GM12878 (cell line): ENCODE results near the gene RUNX3. TPM values are rescaled to one million over a fixed set of nuclear protein-coding genes. Genes with fewer than 3 reads are reported as not detected.

Experiments used
- BACH1 ChIP-seq: fragments of 450-650 bp; IDR thresholded peaks from 2 replicates; pipeline ENCODE4 v1.6.1; 2017; ENCODE audit warnings: mild to moderate bottlenecking, borderline replicate concordance
- BCL11A ChIP-seq: IDR thresholded peaks from 2 replicates; pipeline ENCODE4 v1.6.1; 2011; ENCODE audit warnings: low read depth, low read length
- CEBPB ChIP-seq, 2 experiments: fragments of 150-350 bp in 1 of 2; IDR thresholded peaks; 2 replicates each; pipeline ENCODE4 v1.6.1; 2012 to 2014; ENCODE audit warnings: low read depth in 2 of 2, low read length in 2 of 2, borderline replicate concordance in 1 of 2, inconsistent platforms in 1 of 2
- CREM ChIP-seq: IDR thresholded peaks from 2 replicates; pipeline ENCODE4 v1.6.1; 2014; ENCODE audit warnings: antibody characterized with exemption, low read depth
- CUX1 ChIP-seq: IDR thresholded peaks from 2 replicates; pipeline ENCODE4 v1.6.1; 2012; ENCODE audit warnings: improper control_type of control experiment, low read depth, low read length; ENCODE audit not compliant: insufficient replicate concordance
- EED ChIP-seq: sonication (generic); IDR thresholded peaks from 2 replicates; pipeline ENCODE4 v1.6.1; 2016; ENCODE audit warnings: antibody characterized with exemption, low read depth
- EGR1 ChIP-seq, 2 experiments: IDR thresholded peaks; 1 replicate in 1 of 2; 2 replicates in 1 of 2; pipeline ENCODE4 v1.6.1; 2011 to 2012; ENCODE audit warnings: low read depth in 2 of 2, low read length in 2 of 2, borderline replicate concordance in 1 of 2, mild to moderate bottlenecking in 1 of 2, moderate library complexity in 1 of 2
- HCFC1 ChIP-seq: fragments of 150-350 bp; IDR thresholded peaks from 2 replicates; pipeline ENCODE4 v1.6.1; 2014; ENCODE audit warnings: low read length
- HDAC6 ChIP-seq: fragments of 200-600 bp; sonication (generic); IDR thresholded peaks from one replicate; pipeline ENCODE4 v1.8.0; 2017; ENCODE audit warnings: antibody characterized with exemption; ENCODE audit not compliant: unreplicated experiment
- MEF2A ChIP-seq: IDR thresholded peaks from 2 replicates; pipeline ENCODE4 v1.6.1; 2011; ENCODE audit warnings: low read depth, mild to moderate bottlenecking, low read length, moderate library complexity; ENCODE audit not compliant: insufficient read depth
- MEF2B ChIP-seq: fragments of 450-650 bp; IDR thresholded peaks from 2 replicates; pipeline ENCODE4 v1.6.1; 2018; ENCODE audit warnings: mild to moderate bottlenecking, moderate library complexity; ENCODE audit not compliant: partially characterized antibody, poor library complexity, severe bottlenecking
- NR2C1 ChIP-seq: fragments of 450-650 bp; IDR thresholded peaks from 2 replicates; pipeline ENCODE4 v1.6.1; 2017; ENCODE audit warnings: antibody characterized with exemption, mild to moderate bottlenecking, moderate library complexity
- NRF1 ChIP-seq: conservative IDR thresholded peaks from 2 replicates; pipeline ENCODE4 v1.6.1; 2011; ENCODE audit warnings: mild to moderate bottlenecking, low read depth, low read length, improper control_type of control experiment
- PAX8 ChIP-seq: fragments of 450-650 bp; IDR thresholded peaks from 2 replicates; pipeline ENCODE4 v1.6.1; 2017; ENCODE audit warnings: mild to moderate bottlenecking, moderate library complexity
- PML ChIP-seq: IDR thresholded peaks from 2 replicates; pipeline ENCODE4 v1.6.1; 2012; ENCODE audit warnings: low read length, inconsistent platforms
- RB1 ChIP-seq: fragments of 450-650 bp; formaldehyde crosslinking; IDR thresholded peaks from 2 replicates; pipeline ENCODE4 v1.6.1; 2017; ENCODE audit warnings: mild to moderate bottlenecking, borderline replicate concordance
- SMAD1 ChIP-seq: fragments of 450-650 bp; IDR thresholded peaks from 2 replicates; pipeline ENCODE4 v1.6.1; 2018; ENCODE audit warnings: mild to moderate bottlenecking, low read depth; ENCODE audit not compliant: partially characterized antibody
- SMAD5 ChIP-seq: IDR thresholded peaks from 2 replicates; pipeline ENCODE4 v1.6.1; 2016; ENCODE audit warnings: antibody characterized with exemption, low read depth
- SMARCA5 ChIP-seq: fragments of 450-650 bp; IDR thresholded peaks from 2 replicates; pipeline ENCODE4 v1.6.1; 2017; ENCODE audit warnings: mild to moderate bottlenecking
- SRF ChIP-seq, 2 experiments: IDR thresholded peaks; 2 replicates each; pipeline ENCODE4 v1.6.1; 2011; ENCODE audit warnings: low read depth in 2 of 2, low read length in 2 of 2, mild to moderate bottlenecking in 1 of 2, moderate library complexity in 1 of 2
- SUPT20H ChIP-seq: IDR thresholded peaks from 2 replicates; pipeline ENCODE4 v1.6.1; 2011; ENCODE audit warnings: low read depth, mild to moderate bottlenecking, low read length, moderate library complexity, borderline replicate concordance; ENCODE audit not compliant: control insufficient read depth
- SUZ12 ChIP-seq: fragments of 200-600 bp; sonication (generic); IDR thresholded peaks from one replicate; pipeline ENCODE4 v1.6.1; 2018; ENCODE audit warnings: antibody characterized with exemption, mild to moderate bottlenecking; ENCODE audit not compliant: unreplicated experiment
- TAF1 ChIP-seq: IDR thresholded peaks from 2 replicates; pipeline ENCODE4 v1.6.1; 2011; ENCODE audit warnings: mild to moderate bottlenecking, low read depth, low read length, borderline replicate concordance
- TCF12 ChIP-seq: IDR thresholded peaks from 2 replicates; pipeline ENCODE4 v1.6.1; 2011; ENCODE audit warnings: low read depth, mild to moderate bottlenecking, low read length
- polyA plus RNA-seq, 11 experiments: library from polyadenylated mRNA; depleted of rRNA in 4 of 11; unstranded in 6 of 11; stranded (reverse) in 5 of 11; fragments of >200 nt; fragmentation: Nextera tagmentation in 4 of 11; fragmentation: Illumina TruSeq in 1 of 11; extraction: Ambion mirVana in 4 of 11; extraction: Trizol in 1 of 11; gene quantifications; 1 replicate in 1 of 11; 2 replicates in 10 of 11; pipeline versions ENCODE4 v1.2.1 to v1.2.3, GENCODE V29; 2011 to 2016; ENCODE audit warnings: inconsistent platforms in 2 of 11, missing spikeins in 2 of 11, low read depth in 1 of 11
- total RNA-seq, 4 experiments: library from RNA; depleted of rRNA in 3 of 4; stranded (reverse); fragments of >200 nt in 3 of 4; fragmentation: Illumina TruSeq in 1 of 4; extraction: Trizol in 1 of 4; gene quantifications; 2 replicates each; pipeline versions ENCODE4 v1.2.1 to v1.2.3, GENCODE V29; 2013 to 2021
- TF ChIP-seq, protein P1 (sequence below): fragments of 450-650 bp; IDR thresholded peaks from 2 replicates; pipeline ENCODE4 v1.6.1; 2017; ENCODE audit warnings: antibody characterized with exemption, mild to moderate bottlenecking, moderate library complexity

The RUNX3 gene
- total and polyA plus RNA-seq, 10 of the 15 experiments (the other 5 are each of a cell fraction or from before 2014, with no cell fraction given) = 19.0 to 151 (median 31.4) TPM

GRCh38 chr1:24923485-24924113, 6.5 kb downstream of the RUNX3 start (continued):
- TF ChIP-seq CEBPB (IDR thresholded peaks at IDR 0.05; ENCODE audit: borderline replicate concordance in 1 of 2, low read depth in 2 of 2, low read length in 2 of 2) (no peak), PAX8 (no peak), SUZ12 (no peak), SUPT20H (no peak), NRF1 (no peak), EED (peak; percentile 37), BCL11A (peak; percentile 29; the same call in 1 of the 2 replicates), CREM (no peak), SMAD1 (no peak), MEF2B (peak; percentile 98), BACH1 (peak; percentile 50; the same call in 1 of the 2 replicates), SRF (IDR thresholded peaks at IDR 0.05; ENCODE audit: low read depth in 2 of 2, low read length in 2 of 2) (no peak), HDAC6 (no peak), EGR1 (IDR thresholded peaks at IDR 0.05; ENCODE audit: borderline replicate concordance in 1 of 2, low read depth in 2 of 2, low read length in 2 of 2) (peak in 1 of 2 experiments; percentile 53; a peak in 1 of 3 replicates), TCF12 (peak; percentile 59; the same call in 1 of the 2 replicates), CUX1 (no peak), RB1 (peak; percentile 76; the same call in 1 of the 2 replicates), SMAD5 (no peak), SMARCA5 (no peak), NR2C1 (no peak), PML (no peak), HCFC1 (no peak), TAF1 (no peak), MEF2A (no peak)
- TF ChIP-seq, protein P1, sequence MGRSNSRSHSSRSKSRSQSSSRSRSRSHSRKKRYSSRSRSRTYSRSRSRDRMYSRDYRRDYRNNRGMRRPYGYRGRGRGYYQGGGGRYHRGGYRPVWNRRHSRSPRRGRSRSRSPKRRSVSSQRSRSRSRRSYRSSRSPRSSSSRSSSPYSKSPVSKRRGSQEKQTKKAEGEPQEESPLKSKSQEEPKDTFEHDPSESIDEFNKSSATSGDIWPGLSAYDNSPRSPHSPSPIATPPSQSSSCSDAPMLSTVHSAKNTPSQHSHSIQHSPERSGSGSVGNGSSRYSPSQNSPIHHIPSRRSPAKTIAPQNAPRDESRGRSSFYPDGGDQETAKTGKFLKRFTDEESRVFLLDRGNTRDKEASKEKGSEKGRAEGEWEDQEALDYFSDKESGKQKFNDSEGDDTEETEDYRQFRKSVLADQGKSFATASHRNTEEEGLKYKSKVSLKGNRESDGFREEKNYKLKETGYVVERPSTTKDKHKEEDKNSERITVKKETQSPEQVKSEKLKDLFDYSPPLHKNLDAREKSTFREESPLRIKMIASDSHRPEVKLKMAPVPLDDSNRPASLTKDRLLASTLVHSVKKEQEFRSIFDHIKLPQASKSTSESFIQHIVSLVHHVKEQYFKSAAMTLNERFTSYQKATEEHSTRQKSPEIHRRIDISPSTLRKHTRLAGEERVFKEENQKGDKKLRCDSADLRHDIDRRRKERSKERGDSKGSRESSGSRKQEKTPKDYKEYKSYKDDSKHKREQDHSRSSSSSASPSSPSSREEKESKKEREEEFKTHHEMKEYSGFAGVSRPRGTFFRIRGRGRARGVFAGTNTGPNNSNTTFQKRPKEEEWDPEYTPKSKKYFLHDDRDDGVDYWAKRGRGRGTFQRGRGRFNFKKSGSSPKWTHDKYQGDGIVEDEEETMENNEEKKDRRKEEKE = no peak
